AG09319 (cell line): ENCODE measurements around the gene THSD4.
"Not testable (repeated sequence)": the region's sequence is repeated elsewhere in the genome, so short reads cannot be mapped to it uniquely, and the experiment has no call there.

Experiments used
- DNase-seq: peaks from one replicate; pipeline ENCODE4 v3.0.0-alpha.2; 2010; ENCODE audit warnings: low read depth; ENCODE audit errors: extremely low read depth
- TF ChIP-seq, protein P1 (sequence below): IDR thresholded peaks from 2 replicates; pipeline ENCODE4 v1.5.1; 2011; ENCODE audit warnings: low read depth, mild to moderate bottlenecking, inconsistent platforms, low read length, moderate library complexity

The THSD4 gene

GRCh38 chr15:71437919-71438318, 322.6 kb downstream of the THSD4 start:
- TF ChIP-seq, protein P1, sequence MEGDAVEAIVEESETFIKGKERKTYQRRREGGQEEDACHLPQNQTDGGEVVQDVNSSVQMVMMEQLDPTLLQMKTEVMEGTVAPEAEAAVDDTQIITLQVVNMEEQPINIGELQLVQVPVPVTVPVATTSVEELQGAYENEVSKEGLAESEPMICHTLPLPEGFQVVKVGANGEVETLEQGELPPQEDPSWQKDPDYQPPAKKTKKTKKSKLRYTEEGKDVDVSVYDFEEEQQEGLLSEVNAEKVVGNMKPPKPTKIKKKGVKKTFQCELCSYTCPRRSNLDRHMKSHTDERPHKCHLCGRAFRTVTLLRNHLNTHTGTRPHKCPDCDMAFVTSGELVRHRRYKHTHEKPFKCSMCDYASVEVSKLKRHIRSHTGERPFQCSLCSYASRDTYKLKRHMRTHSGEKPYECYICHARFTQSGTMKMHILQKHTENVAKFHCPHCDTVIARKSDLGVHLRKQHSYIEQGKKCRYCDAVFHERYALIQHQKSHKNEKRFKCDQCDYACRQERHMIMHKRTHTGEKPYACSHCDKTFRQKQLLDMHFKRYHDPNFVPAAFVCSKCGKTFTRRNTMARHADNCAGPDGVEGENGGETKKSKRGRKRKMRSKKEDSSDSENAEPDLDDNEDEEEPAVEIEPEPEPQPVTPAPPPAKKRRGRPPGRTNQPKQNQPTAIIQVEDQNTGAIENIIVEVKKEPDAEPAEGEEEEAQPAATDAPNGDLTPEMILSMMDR = no peak
- DNase-seq = no peak

DNA sequence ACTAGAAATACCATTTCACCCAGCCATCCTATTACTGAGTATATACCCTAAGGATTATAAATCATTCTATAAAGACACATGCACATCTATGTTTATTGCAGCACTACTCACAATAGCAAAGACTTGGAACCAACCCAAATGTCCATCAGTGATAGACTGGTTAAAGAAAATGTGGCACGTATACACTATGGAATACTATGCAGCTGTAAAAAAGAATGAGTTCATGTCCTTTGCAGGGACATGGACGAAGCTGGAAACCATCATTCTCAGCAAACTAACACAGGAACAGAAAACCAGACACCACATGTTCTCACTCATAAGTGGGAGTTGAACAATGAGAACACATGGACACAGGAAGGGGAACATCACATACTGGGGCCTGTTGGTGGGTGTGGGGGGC, 324.2 kb downstream of the THSD4 start:
- not testable (repeated sequence) for DNase-seq

DNA sequence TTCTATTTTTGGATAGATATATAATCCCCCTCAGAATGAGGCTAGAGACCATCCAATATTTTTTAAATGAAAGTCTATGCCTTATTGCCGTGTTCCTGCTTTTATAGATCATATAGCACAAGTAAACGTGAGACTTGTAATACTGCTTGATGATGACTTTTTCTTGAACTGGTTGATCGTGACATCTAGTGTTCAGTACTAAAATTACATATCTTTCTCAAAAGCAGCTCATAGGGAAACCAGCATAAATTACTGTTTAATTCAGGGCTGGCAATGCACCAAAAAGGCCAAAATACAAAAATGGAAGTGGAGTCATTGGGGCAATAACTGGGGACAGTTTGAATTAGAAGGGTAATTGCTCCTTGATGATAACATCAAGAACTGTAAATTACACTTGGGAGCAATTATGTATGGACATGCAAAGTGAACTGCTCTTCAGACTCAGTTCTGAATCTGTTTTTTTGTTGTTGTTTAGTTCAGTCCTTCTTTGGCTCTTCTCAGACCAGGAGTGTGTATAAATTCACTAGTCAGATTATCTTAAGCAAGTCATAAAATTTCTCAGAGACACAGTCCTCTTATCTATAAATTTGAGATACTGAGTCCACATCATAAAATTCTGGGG, 325.3 kb downstream of the THSD4 start:
- DNase-seq = peak; percentile 46
- TF ChIP-seq, protein P1 = peak; percentile 43

DNA sequence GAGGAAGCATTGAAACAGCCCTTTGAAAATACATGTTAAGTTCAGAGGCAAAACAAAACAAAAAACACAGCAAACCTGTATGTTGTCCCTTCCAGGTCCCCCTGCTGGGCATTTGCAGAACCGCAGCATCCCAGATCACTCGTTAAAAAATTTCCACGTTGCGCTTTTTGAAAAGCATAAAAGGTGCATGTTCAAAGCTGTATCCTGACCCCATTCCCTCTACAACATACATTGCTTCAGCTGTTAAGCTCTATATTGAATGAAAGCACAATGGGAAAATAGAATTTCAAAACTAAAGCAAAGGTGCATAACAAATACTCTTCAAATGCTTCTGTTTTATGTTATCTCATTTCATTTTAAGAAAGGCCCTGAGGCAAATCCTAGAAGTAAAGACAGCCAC, 328.3 kb downstream of the THSD4 start:
- DNase-seq = peak; percentile 16
- TF ChIP-seq, protein P1 = peak; percentile 85

GRCh38 chr15:71444032-71444810, 328.9 kb downstream of the THSD4 start:
- TF ChIP-seq, protein P1 = no peak
- DNase-seq = no peak

DNA sequence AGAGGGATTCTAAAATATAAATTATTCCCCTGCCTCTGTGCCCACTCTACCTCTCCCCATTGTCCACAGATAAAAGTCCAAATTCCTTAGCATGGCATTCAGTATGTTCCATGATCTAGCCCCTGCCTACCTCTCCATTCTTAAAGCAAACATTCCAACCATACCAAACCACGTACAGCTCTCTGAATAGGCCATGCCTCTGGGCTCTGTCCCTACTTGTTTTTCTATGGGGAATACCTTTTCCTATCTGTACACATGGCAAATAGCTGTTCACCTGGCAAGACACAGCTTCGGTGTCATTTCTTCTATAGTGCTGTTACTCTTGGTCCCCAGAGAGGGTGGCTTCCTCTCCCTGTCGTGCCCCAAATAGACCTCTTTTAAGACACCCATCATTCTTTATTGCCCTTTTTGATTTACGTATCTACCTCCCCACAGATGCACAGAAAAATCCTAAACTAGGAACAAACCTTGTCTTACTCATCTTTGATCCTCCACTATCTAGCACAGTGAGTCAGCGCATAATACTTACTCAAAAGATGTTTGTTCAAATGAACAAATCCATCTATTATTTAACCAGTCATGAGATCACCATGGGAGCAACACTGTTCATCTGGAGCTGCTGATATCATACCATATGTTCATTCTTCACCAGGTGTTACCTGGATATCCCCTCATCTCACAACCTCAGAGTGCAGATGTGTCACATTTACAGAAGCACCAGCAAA, 329.8 kb downstream of the THSD4 start:
- no peak for DNase-seq
- TF ChIP-seq, protein P1 = no peak

DNA sequence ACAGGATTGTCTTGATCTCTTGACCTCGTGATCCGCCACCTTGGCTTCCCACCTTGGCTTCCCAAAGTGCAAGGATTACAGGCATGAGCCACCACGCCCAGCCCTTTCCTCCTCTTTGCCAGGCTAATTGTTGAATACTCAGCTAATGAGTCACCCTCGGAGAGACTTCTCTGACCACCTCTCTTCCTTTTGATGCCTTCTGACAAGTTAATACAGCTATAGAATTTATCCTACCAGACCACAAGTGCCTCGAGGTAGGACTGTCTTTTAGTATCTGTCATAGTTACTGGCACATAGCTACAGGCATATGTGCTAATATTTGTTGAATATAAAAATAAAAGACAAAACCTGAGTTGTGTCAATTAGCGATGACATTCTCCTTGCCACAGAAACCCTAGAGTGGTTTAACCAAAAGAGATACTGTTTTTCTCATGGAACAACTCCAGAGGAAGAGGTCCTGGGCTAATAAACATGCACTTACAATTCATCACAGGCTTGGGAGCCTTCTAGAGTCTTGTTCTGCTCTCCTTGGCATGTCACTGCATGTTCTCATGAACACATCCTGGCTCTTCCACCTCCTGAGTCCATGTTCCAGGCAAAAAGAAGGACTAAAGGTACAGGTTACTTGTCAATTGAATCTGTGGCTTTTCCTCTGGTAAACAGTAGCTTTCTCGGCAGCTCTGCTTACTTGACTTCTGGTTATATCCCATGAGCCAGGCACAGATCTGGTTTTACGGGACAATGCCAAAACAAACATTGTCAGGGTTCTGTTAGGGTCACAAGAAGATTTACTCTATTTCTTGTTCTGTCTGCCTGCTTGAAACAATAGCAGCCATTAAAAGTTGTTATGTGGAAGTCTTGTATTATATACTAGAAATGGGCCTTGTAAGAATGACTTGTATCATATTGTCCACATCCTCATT, 332.3 kb downstream of the THSD4 start:
- DNase-seq = no peak
- TF ChIP-seq, protein P1 = no peak
